ENCODE measurements around the gene NEDD9. TPM values are rescaled to one million over a fixed set of nuclear protein-coding genes. Genes with fewer than 3 reads are reported as not detected.

NEDD9 gene
- total and polyA plus RNA-seq, 10 of the 15 experiments (the other 5 are each of a cell fraction or from before 2014, with no cell fraction given): 4.9 to 92.6 (median 14.6) TPM

DNA sequence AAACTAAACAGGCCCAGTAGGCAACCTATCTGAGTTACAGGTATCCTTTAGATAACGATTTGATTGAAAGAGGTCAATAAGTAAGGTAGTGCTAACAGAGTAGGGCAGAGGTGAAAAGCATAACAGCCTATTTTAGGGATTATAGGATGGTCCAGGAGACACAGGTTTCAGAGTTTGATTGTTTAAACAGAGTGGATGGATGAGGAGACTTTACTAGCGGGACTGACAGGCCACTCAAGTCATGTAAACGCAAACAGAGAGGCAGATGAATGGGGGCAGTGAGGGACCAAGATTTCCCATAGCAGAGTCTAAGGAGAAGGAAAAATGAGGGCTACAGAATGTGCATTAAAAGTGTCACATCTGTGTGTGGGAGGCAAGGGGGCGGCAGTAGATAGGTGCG lies 4.8 kb downstream of the NEDD9 start:
- FAIRE-seq (no peak), ATAC-seq (no peak), DNase-seq (ENCODE audit: low read depth, low spot score) (no peak)
- peaks cover 62% of the 10 kb centered on the region for H3K79me2 ChIP-seq (ENCODE audit: control insufficient read depth, insufficient read depth, low read length)
- peaks cover 21% of the 10 kb centered on the region for H3K4me1 ChIP-seq (ENCODE audit: control insufficient read depth, insufficient read depth, low read length)
- CTCF ChIA-PET: interaction anchor here (1.4 kb wide), 1 partner anchor 10 kb away, joined by 3 read pairs; no protein-coding TSS in a partner anchor
- in situ Hi-C loops (cut with MboI): no loop called here
- peaks cover 15% of the 10 kb centered on the region for H3K9me3 ChIP-seq (replicated peaks; ENCODE audit: control insufficient read depth, insufficient read depth, low read length)
- no peaks in the 10 kb centered on the region for H4K20me1 ChIP-seq (ENCODE audit: control insufficient read depth, insufficient read depth)
- no peak overlapping the region for H3K9ac ChIP-seq (ENCODE audit: control insufficient read depth, insufficient read depth, low read length)
- H3K27ac ChIP-seq (ENCODE audit: control insufficient read depth, insufficient read depth): no peak overlapping the region
- H2AFZ ChIP-seq (ENCODE audit: control insufficient read depth, low read depth, low read length): no peak overlapping the region
- intact Hi-C loops (cut with micrococcal nuclease; ENCODE audit: unreplicated experiment): no loop called here
- peaks cover 0 to 6% of the 10 kb centered on the region in 2 experiments; a peak in 2 of 4 replicates for H3K36me3 ChIP-seq (ENCODE audit: control insufficient read depth in 2 of 2, insufficient read depth in 2 of 2, low read length in 1 of 2)
- WGBS (ENCODE audit: insufficient coverage, insufficient replicate concordance, low lambda C conversion rate, missing lambda C conversion rate): 91% methylated on average over 5 of the region's 5 CpGs
- H3K4me3 ChIP-seq: no peak overlapping the region
- RAD21 ChIA-PET (ENCODE audit: unreplicated experiment): no interaction called here
- BruUV-seq (replicated peaks): no TSS peak
- POLR2A ChIA-PET: interaction anchor here (0.9 kb wide), 1 partner anchor 23 kb away, joined by 3 read pairs; no protein-coding TSS in a partner anchor
- no peaks in the 10 kb centered on the region for H3K27me3 ChIP-seq (replicated peaks in 1 of 2; ENCODE audit: control insufficient read depth in 2 of 2, insufficient read depth in 2 of 2, low read length in 1 of 2)
- H3K4me2 ChIP-seq (ENCODE audit: control insufficient read depth, insufficient read depth): no peak overlapping the region
- SMC1A ChIA-PET (ENCODE audit: uncharacterized antibody, unreplicated experiment): interaction anchor here (0.6 to 6.0 kb wide), 4 partner anchors 8 to 154 kb away, joined by 4 to 27 read pairs (median 5); no protein-coding TSS in a partner anchor
- TF ChIP-seq SREBF2 (IDR thresholded peaks at IDR 0.05; ENCODE audit: low read length) (no peak), PAX5 (IDR thresholded peaks at IDR 0.05; ENCODE audit: borderline replicate concordance, low read depth, low read length) (no peak), PML (IDR thresholded peaks at IDR 0.05; ENCODE audit: low read length) (no peak), SMAD1 (IDR thresholded peaks at IDR 0.05; ENCODE audit: low read depth, partially characterized antibody) (no peak), SUPT20H (IDR thresholded peaks at IDR 0.05; ENCODE audit: borderline replicate concordance, control insufficient read depth, low read depth, low read length) (no peak), ATF7 (IDR thresholded peaks at IDR 0.05; ENCODE audit: low read depth) (no peak), JUNB (IDR thresholded peaks at IDR 0.05) (no peak), RCOR1 (conservative IDR thresholded peaks at IDR 0.05; ENCODE audit: low read depth, low read length) (no peak), CREM (IDR thresholded peaks at IDR 0.05; ENCODE audit: low read depth) (no peak), HCFC1 (IDR thresholded peaks at IDR 0.05; ENCODE audit: low read length) (no peak), SPI1 (IDR thresholded peaks at IDR 0.05; ENCODE audit: borderline replicate concordance, insufficient read depth, low read depth, low read length) (no peak), CBX3 (IDR thresholded peaks at IDR 0.05; ENCODE audit: borderline replicate concordance, low read depth) (no peak), CHD2 (IDR thresholded peaks at IDR 0.05; ENCODE audit: borderline replicate concordance, low read depth, low read length) (no peak)
- TF ChIP-seq, protein P1, sequence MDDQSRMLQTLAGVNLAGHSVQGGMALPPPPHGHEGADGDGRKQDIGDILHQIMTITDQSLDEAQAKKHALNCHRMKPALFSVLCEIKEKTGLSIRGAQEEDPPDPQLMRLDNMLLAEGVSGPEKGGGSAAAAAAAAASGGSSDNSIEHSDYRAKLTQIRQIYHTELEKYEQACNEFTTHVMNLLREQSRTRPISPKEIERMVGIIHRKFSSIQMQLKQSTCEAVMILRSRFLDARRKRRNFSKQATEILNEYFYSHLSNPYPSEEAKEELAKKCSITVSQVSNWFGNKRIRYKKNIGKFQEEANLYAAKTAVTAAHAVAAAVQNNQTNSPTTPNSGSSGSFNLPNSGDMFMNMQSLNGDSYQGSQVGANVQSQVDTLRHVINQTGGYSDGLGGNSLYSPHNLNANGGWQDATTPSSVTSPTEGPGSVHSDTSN (IDR thresholded peaks at IDR 0.05; ENCODE audit: insufficient replicate concordance, low read depth, low read length): no peak
- TF ChIP-seq, protein P2, sequence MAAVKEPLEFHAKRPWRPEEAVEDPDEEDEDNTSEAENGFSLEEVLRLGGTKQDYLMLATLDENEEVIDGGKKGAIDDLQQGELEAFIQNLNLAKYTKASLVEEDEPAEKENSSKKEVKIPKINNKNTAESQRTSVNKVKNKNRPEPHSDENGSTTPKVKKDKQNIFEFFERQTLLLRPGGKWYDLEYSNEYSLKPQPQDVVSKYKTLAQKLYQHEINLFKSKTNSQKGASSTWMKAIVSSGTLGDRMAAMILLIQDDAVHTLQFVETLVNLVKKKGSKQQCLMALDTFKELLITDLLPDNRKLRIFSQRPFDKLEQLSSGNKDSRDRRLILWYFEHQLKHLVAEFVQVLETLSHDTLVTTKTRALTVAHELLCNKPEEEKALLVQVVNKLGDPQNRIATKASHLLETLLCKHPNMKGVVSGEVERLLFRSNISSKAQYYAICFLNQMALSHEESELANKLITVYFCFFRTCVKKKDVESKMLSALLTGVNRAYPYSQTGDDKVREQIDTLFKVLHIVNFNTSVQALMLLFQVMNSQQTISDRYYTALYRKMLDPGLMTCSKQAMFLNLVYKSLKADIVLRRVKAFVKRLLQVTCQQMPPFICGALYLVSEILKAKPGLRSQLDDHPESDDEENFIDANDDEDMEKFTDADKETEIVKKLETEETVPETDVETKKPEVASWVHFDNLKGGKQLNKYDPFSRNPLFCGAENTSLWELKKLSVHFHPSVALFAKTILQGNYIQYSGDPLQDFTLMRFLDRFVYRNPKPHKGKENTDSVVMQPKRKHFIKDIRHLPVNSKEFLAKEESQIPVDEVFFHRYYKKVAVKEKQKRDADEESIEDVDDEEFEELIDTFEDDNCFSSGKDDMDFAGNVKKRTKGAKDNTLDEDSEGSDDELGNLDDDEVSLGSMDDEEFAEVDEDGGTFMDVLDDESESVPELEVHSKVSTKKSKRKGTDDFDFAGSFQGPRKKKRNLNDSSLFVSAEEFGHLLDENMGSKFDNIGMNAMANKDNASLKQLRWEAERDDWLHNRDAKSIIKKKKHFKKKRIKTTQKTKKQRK (IDR thresholded peaks at IDR 0.05; ENCODE audit: low read depth, low read length): no peak
- TF ChIP-seq, protein P3, sequence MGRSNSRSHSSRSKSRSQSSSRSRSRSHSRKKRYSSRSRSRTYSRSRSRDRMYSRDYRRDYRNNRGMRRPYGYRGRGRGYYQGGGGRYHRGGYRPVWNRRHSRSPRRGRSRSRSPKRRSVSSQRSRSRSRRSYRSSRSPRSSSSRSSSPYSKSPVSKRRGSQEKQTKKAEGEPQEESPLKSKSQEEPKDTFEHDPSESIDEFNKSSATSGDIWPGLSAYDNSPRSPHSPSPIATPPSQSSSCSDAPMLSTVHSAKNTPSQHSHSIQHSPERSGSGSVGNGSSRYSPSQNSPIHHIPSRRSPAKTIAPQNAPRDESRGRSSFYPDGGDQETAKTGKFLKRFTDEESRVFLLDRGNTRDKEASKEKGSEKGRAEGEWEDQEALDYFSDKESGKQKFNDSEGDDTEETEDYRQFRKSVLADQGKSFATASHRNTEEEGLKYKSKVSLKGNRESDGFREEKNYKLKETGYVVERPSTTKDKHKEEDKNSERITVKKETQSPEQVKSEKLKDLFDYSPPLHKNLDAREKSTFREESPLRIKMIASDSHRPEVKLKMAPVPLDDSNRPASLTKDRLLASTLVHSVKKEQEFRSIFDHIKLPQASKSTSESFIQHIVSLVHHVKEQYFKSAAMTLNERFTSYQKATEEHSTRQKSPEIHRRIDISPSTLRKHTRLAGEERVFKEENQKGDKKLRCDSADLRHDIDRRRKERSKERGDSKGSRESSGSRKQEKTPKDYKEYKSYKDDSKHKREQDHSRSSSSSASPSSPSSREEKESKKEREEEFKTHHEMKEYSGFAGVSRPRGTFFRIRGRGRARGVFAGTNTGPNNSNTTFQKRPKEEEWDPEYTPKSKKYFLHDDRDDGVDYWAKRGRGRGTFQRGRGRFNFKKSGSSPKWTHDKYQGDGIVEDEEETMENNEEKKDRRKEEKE (IDR thresholded peaks at IDR 0.05): no peak
- TF ChIP-seq, protein P4, sequence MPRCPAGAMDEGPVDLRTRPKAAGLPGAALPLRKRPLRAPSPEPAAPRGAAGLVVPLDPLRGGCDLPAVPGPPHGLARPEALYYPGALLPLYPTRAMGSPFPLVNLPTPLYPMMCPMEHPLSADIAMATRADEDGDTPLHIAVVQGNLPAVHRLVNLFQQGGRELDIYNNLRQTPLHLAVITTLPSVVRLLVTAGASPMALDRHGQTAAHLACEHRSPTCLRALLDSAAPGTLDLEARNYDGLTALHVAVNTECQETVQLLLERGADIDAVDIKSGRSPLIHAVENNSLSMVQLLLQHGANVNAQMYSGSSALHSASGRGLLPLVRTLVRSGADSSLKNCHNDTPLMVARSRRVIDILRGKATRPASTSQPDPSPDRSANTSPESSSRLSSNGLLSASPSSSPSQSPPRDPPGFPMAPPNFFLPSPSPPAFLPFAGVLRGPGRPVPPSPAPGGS (IDR thresholded peaks at IDR 0.05; ENCODE audit: borderline replicate concordance, insufficient read depth, low read depth, low read length, poor library complexity, severe bottlenecking): no peak

Data from GM12878 (cell line).